GM12878 (cell line): Measurements from ENCODE around the gene CDK11B. TPM values are rescaled to one million over a fixed set of nuclear protein-coding genes. Genes with fewer than 3 reads are reported as not detected.
A peak's percentile ranks its signal among the peaks of the same experiment; 100 is the strongest.

Experiments
- ATF2 ChIP-seq: IDR thresholded peaks from 2 replicates; pipeline ENCODE4 v1.6.1; 2012; ENCODE audit warnings: low read length, inconsistent platforms
- ATF3 ChIP-seq: IDR thresholded peaks from 2 replicates; pipeline ENCODE4 v1.6.1; 2011; ENCODE audit warnings: low read depth, mild to moderate bottlenecking, low read length, moderate library complexity, borderline replicate concordance; ENCODE audit errors: extremely low read depth
- ATF7 ChIP-seq: fragments of 450-650 bp; IDR thresholded peaks from 2 replicates; pipeline ENCODE4 v1.6.1; 2016; ENCODE audit warnings: low read depth, mild to moderate bottlenecking
- BCL11A ChIP-seq: IDR thresholded peaks from 2 replicates; pipeline ENCODE4 v1.6.1; 2011; ENCODE audit warnings: low read depth, low read length
- E2F4 ChIP-seq: IDR thresholded peaks from 2 replicates; pipeline ENCODE4 v1.6.1; 2012; ENCODE audit warnings: low read depth, low read length, improper control_type of control experiment
- EP300 ChIP-seq, 2 experiments: fragments of 150-350 bp in 1 of 2; IDR thresholded peaks; 2 replicates each; pipeline ENCODE4 v1.6.1; 2011 to 2012; ENCODE audit warnings: low read depth in 2 of 2, low read length in 2 of 2, borderline replicate concordance in 1 of 2, improper control_type of control experiment in 1 of 2, inconsistent platforms in 1 of 2; ENCODE audit not compliant: control insufficient read depth in 1 of 2
- GATAD2B ChIP-seq: fragments of 450-650 bp; conservative IDR thresholded peaks from 2 replicates; pipeline ENCODE4 v1.6.1; 2017; ENCODE audit warnings: low read depth, mild to moderate bottlenecking, moderate library complexity
- IRF5 ChIP-seq: fragments of 450-650 bp; IDR thresholded peaks from 2 replicates; pipeline ENCODE4 v1.6.1; 2017; ENCODE audit warnings: borderline replicate concordance
- MTA2 ChIP-seq: fragments of 450-650 bp; IDR thresholded peaks from 2 replicates; pipeline ENCODE4 v1.6.1; 2016; ENCODE audit warnings: low read depth, mild to moderate bottlenecking, moderate library complexity
- NR2C1 ChIP-seq: fragments of 450-650 bp; IDR thresholded peaks from 2 replicates; pipeline ENCODE4 v1.6.1; 2017; ENCODE audit warnings: antibody characterized with exemption, mild to moderate bottlenecking, moderate library complexity
- RELA ChIP-seq: fragments of 450-650 bp; IDR thresholded peaks from 2 replicates; pipeline ENCODE4 v1.8.0; 2014; ENCODE audit warnings: borderline replicate concordance; ENCODE audit not compliant: partially characterized antibody
- SIN3A ChIP-seq: IDR thresholded peaks from 2 replicates; pipeline ENCODE4 v1.6.1; 2012; ENCODE audit warnings: low read depth, low read length, improper control_type of control experiment
- SP1 ChIP-seq: IDR thresholded peaks from one replicate; pipeline ENCODE4 v1.6.1; 2011; ENCODE audit warnings: low read depth, low read length
- YY1 ChIP-seq: IDR thresholded peaks from 2 replicates; pipeline ENCODE4 v1.6.1; 2011; ENCODE audit warnings: low read depth, mild to moderate bottlenecking, low read length
- ZBTB11 ChIP-seq: fragments of 450-650 bp; formaldehyde crosslinking; IDR thresholded peaks from 2 replicates; pipeline ENCODE4 v1.5.0; 2022; ENCODE audit warnings: mild to moderate bottlenecking, missing genetic modification characterization
- ZBTB40 ChIP-seq: fragments of 450-650 bp; IDR thresholded peaks from 2 replicates; pipeline ENCODE4 v1.6.1; 2016; ENCODE audit warnings: mild to moderate bottlenecking, moderate library complexity, borderline replicate concordance
- polyA plus RNA-seq, 11 experiments: library from polyadenylated mRNA; depleted of rRNA in 4 of 11; unstranded in 6 of 11; stranded (reverse) in 5 of 11; fragments of >200 nt; fragmentation: Nextera tagmentation in 4 of 11; fragmentation: Illumina TruSeq in 1 of 11; extraction: Ambion mirVana in 4 of 11; extraction: Trizol in 1 of 11; gene quantifications; 1 replicate in 1 of 11; 2 replicates in 10 of 11; pipeline versions ENCODE4 v1.2.1 to v1.2.3, GENCODE V29; 2011 to 2016; ENCODE audit warnings: inconsistent platforms in 2 of 11, missing spikeins in 2 of 11, low read depth in 1 of 11
- total RNA-seq, 4 experiments: library from RNA; depleted of rRNA in 3 of 4; stranded (reverse); fragments of >200 nt in 3 of 4; fragmentation: Illumina TruSeq in 1 of 4; extraction: Trizol in 1 of 4; gene quantifications; 2 replicates each; pipeline versions ENCODE4 v1.2.1 to v1.2.3, GENCODE V29; 2013 to 2021

CDK11B gene
- total and polyA plus RNA-seq, 10 of the 15 experiments (the other 5 are each of a cell fraction or from before 2014, with no cell fraction given), result 3.2 to 30.9 (median 18.0) TPM

GRCh38 chr1:1615256-1616044, 43.4 kb downstream of the CDK11B start, which contains the start of gene MIB2 (continued):
- no peak for TF ChIP-seq ZBTB11
- peak; percentile 88; the same call in 1 of the 2 replicates for TF ChIP-seq SIN3A
- TF ChIP-seq RELA, result no peak
- TF ChIP-seq NR2C1, result peak; percentile 87
- peak; percentile 85 for TF ChIP-seq ZBTB40
- no peak for TF ChIP-seq MTA2
- peak; percentile 73; the same call in 1 of the 2 replicates for TF ChIP-seq ATF3
- no peak for TF ChIP-seq BCL11A
- 0 out of 2 replicates have a peak, but pooled peaks have one; percentile 11 for TF ChIP-seq E2F4
- TF ChIP-seq EP300 (IDR thresholded peaks at IDR 0.05; ENCODE audit: borderline replicate concordance in 1 of 2, control insufficient read depth in 1 of 2, low read depth in 2 of 2, low read length in 2 of 2), result no peak; a peak in 1 of 4 replicates
- no peak for TF ChIP-seq IRF5
- TF ChIP-seq ATF2, result no peak
- TF ChIP-seq SP1, result peak; percentile 86
- no peak for TF ChIP-seq ATF7
- TF ChIP-seq GATAD2B, result peak; percentile 97
- peak; percentile 60; the same call in 1 of the 2 replicates for TF ChIP-seq YY1
